ENCODE measurements around the gene NECTIN1.

The NECTIN1 gene

DNA sequence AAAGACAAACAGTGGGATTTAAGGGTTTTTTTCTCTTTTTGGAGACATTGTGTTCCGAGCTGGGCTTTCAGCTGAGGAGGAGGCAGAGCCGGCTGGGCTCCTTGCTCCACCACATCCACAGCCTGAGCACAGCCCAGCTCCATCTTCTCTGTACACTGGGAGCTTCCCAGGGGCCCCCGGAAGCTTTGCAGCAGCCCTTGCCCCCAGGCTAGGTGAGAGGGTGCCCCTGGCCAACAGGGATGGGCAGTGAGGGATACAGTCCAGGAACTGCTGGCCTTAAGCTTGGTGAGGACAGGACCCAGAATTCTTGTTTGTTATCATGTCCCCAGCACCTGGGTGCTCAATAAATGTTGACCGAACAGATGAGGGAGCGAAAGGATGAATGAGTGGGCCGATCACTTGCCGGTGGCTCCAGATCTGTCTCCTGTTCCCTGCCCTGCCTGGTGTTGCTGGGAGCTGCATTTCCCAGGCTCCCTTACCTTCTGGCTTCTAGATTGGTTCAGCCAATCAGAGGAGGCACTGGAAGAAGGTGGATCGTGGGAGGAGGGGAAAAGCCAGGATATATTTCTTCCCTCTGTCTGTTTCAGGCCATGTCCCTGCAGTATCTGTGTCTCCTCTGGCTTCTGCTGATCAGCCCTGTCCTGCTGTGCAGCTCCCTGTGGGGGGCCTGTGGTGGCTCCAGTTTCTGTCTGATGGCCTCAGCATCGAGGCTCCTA, 26.5 kb upstream of the NECTIN1 start:
- DNase-seq: no peak

DNA sequence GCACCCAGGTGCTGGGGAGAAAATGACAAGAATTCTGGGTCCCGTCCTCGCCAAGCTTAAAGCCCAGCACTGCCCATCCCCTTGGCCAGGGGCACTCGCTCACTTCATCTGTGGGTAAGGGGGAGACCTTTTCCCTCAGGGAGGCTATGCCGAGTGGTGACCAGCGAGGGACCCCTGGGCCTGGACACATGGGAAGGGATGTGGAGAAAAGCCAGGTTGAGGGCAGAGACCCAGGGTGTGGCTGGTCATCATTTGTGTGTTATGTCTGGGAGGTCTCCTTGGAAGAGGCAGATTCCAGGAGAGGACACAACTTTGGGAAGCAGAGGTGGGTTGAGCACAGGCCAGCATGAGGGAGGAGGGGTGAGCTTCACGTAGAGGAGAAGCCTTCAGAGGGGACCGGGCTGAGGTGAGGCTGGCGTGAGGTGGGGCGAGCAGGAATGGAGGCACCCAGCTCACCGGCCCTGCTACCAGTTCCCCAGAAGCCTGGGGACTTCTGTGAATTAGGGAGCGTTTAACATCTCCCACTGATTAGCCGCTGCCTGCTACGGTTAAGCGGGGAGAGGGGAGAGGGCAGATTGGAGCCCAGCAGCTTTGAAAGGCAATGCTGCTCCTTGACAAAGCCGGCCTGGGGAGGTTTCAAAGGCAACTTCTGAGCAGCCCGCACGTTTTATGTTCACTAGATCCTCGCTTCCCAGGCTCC, 25.8 kb upstream of the NECTIN1 start:
- no peak for DNase-seq

DNA sequence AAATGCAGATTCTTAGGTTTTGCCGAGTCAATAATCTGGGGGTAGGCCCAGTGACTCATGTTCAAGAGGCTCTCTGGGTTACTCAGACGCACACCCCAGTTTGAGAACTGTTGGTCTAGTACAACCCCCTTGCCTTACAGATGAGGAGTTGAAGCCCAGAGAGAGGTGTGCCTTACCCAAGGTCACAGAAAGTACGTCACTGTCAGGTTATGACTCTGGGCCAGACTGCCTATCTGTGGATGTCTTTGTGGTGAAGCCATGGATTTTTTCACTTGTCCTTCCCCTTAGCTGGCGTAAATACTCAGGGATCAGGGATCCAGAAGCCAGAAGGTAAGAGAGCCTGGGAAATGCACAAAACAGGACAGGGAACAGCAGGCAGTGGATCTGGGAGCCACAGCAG, 25.2 kb upstream of the NECTIN1 start:
- no peak for DNase-seq

DNA sequence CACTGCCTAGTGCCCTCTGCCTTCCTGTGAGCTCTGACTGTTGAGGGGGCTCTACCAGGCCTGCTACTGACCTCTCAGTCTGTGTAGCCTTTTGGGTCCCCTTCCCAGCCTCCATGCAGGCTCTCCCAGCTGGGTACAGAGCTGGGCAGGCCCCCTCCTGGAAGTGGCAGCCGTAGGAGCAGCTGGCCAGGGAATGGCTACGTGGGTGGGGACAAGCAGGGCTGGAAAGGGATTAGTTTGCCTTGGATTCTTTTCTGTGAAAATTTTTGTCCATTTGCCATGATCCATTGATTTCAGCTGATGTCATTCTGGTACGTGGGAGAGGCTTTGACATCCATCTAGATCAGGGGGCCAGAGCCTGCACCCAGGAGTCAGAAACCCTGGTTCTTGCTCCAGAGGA, 23.9 kb upstream of the NECTIN1 start:
- DNase-seq: no peak

DNA sequence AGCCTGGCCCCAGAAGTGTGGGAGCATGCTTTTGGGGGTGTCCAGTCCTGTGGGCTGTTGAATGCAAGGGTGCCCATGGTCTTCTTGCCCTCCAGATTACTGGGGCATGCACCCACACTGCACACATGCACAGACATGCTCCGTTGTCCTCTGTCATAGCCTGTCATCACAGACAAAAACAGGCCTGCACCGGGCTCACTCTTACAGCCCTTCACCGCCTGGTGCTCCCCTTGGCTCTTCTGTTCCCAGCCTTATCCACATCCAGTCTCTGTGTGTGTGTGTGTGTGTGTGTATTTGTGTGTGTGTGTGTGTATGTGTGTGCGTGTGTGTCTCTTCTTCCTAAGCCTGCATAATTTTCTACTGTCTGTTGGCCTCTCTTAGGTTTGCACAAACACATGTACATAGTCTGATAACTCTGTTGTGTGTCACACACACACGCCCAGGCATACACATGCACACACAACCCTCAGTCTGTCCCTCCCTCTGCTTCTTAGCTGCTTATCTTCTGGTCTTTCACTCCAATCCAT, 23.4 kb upstream of the NECTIN1 start:
- DNase-seq: no peak

DNA sequence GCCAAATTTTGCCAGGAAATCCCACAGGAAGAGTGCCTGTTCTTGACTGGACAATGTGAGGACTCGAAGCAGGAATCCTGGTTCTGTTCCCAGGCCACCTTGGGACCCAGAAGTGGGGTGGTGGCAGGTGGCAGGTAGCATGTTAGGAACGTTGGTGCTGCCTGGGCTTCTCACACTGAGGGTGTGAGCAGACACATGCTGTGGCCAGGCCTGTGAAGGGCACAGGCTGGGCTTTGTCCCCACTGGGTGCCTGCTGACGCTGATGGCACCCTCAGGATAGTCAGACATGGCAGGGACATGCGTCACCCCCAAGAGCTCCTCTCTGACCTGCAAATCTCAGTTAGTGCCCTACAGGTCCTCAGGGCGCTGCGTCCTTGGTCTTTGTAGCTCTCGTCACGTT, 21.1 kb upstream of the NECTIN1 start:
- DNase-seq: no peak

DNA sequence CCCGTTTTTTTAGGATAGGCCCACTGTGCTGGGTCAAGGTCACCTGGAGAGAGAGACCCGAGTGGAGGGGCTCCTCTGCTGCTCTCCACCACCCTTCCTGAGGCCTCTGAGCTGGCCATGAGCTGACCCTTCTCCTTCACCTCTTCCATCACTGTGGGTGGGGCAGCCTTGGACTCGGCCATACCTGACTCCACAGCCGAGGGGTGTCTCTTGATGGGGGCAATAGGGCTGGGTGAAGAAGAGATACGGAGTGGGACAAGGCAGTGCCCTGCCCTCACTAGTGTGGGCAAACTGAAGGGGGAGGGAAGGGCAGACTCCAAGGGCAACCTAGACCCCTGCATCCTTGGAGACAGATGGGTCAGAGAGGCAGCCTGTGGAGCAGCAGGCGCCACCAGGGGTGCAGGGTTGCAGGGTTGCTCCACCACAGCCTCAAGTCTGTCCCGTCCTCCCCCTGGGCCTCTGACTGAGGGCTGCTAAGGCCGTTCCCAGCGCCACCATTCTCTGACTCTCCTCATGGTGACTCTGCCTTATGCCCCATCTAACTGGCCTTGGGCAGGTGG, 20.1 kb upstream of the NECTIN1 start:
- no peak for DNase-seq

DNA sequence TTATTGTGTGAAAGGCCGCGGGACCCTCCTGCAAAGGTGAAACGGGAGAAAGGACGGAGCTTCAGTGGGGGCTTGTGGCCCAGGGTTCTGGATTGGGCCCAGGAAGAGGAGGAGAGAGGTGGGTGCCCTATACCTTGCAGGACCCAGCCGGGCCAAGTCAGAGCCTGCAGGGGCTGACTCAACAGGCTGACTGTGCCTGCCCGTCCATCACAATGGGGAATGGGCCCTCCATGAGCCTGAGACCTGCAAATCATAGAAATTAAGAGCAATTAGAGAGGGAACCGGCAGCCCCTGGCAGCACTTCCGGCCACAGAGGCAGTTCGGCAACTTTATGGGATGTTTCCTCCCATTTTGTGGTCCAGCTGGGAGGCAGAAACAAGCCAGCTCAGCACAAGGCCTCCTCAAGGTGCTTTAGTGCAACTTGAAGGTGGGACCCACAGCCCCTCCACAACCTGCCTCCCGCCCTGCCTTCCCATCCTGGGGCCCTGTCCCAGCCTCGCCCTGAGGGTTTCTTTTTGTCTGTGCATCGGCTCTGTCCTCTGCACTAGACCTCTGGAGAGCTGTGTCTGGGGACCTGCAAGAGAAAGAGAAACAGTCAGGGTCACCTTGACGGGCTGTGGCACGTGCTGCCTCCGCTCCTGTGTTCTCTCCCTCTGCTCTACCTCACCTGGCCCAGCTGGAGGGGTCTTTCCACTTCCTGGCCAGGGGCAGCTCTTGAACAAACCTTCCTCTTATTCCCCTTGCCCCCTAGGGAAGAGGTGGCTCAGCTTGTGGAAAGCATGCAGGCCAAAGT, 19.1 kb upstream of the NECTIN1 start:
- DNase-seq: no peak

DNA sequence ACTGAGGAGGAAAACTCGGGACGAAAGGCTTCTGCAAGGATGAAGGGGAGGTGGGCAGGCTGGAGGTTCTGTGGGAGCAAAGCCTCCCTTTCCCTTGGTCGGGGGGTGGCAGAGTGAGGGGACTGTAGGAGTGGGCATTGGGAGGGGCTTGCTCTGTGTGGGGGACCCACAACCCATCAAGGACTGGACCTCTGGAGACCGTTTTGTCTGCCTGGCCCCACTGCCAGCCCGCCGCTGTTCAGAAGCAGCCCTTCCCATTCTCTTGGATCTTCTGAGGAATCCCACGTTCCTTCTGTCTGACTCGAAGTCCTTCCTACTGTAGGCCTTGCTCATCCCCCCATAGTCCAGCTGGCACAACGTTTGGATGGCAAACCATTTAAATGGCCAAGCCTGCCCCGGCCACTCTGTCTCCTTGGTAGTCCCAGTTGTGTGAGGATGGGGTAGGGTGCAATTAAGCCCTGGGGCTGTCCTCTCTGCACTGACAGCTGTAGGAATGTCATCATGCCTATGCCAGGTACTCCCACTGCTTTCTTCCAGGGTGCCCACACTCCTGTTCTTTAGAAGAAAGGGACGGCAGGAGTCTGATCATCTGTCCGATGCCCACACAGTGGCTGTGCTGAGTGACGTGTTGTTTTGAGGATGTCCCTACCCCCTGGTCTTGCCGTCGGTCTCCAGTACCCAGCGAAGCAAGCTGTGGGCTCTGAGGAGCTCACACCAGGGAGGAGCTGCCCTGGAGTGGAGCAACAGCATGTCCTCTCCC, 17.0 kb upstream of the NECTIN1 start:
- no peak for DNase-seq

DNA sequence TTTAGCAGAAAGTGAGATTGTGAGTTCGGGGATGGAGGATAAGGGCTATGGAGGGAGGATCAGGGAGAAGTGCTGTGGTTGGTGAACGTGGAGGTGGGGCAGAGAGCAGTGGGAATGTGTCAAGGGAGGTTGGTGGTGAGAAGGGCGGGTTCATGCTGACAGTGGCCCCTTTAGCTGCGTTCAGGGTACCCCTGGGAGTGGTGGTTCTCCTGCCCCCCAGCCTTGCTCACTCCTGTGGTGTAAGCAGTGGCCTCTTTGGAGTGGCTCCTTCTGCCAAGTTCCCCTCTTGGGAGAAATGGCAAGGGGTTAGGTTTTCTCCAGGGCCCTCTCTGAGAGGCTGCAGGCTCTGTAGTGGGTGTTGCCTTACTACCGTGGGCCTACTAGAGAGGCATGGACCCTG, 16.1 kb upstream of the NECTIN1 start:
- DNase-seq: no peak

DNA sequence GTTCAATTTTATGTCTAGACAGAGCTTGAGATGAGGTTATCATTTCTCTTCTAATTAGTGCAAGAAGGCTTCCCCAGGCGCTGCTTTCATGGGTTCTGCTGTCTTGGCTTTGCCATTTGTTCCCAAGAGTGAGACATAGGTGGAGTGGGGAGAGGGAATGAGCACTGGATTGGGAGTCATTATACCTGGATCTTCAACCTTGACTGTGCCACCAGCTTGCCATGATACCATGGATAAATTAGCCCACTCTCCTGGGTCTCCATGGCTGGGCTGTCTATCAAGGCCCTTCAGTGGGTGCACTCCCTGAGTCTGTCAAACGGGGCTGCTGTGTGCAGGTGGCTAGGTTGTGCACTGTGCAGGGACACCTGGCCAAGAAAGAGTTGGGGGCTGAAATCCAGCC, 15.6 kb upstream of the NECTIN1 start:
- no peak for DNase-seq

DNA sequence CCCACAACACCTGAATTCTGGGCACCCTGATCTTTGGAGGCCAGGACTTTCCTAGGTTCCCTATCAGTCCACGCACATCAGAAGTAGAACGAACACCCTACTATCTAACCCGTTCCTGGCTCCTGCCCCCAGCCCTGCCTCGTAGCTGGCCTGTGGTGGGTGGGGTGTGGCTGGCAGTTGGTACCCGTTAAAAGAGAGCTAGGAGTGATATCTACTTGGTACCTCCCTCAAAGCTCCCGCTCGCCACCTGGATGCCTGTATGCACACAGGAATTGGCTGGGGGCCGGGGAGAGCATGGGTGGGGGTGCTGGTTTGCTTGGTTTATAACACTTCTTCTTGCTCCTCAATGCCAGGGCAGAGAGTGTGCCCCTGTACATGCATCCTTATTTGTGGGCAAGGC, 14.0 kb upstream of the NECTIN1 start:
- DNase-seq: no peak

DNA sequence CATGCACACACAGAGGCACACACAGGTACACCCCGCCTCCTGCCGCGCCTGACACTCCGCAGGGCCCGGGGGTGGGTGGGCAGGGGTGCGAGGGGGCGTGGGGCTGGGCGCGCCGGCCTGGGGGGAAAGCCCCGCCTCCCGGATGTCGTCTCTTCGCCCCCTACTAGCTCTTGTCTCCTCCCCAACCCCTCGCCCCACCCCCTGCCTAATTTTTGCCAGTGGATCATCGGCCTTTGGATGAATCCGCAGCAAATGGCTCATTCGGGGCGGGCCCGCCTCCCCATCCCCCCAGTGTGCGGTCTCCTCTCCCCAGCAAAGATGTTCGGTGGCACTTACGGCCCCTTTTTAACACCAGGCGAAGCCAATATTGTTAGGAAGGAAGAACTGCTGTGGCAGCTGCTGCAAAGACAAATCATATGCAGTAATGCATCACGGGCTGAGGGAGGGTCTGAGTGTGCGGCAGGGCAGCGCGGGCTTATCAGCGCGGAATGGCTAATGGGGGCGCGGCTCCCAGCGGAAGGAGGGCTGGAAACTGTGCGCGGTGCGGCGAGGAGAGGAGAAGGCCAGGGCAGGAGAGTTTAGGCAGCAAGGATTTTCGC, 13.4 kb upstream of the NECTIN1 start:
- no peak for DNase-seq

DNA sequence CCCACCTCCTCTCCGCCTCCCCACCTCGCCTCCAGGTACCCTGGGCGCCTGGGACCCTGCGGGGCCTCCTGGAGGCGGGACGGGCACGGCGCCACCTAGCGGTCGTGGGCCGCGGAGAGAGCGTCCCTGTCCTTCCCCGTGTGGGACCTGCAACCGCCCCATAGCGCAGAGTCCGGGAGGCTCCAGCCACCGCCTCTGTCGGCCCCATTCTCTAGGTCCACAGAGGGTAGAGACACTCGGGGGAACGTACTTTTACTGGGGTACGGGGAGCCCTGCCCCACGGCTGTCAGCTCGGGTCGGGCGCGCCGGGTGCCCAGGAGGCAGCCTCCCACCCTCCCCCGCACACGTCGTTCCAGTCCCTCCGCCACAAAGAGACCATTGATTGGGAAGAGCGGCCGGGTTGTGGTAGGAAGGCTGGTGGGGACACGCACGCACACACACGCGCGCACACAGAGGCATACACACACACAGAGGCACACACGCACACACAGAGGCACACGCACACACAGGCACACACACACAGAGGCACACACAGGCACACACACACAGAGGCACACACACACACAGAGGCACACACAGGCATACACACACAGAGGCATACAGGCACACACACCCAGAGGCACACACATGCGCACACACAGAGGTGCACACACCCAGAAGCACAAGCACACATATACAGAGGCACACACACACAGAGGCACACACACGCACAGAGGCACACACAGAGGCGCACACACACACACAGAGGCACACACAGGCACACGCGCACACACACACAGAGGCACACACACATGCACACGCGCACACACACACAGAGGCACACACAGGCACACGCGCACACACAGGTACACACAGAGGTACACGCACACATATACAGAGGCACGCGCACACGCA, 12.6 kb upstream of the NECTIN1 start:
- DNase-seq: no peak

DNA sequence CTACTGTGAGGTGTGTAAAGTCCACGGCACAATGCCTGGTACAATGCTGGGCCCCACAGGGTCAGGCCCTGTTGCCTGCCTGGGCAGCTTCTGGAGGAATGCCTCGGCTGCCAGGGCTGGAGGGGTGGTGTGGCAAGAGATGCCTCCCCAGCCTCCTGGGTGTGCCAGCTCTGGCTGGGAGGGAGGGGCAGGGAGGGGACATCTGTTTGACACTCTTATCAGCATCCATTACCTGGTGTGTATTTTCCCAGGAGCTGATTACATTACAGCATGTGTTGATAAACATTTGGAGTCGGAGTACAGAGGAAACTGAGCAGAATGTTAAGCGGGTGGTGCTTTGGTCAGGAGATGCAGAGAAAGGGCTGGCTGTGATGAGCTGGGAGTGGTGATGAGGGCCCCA, 11.0 kb upstream of the NECTIN1 start:
- no peak for DNase-seq

DNA sequence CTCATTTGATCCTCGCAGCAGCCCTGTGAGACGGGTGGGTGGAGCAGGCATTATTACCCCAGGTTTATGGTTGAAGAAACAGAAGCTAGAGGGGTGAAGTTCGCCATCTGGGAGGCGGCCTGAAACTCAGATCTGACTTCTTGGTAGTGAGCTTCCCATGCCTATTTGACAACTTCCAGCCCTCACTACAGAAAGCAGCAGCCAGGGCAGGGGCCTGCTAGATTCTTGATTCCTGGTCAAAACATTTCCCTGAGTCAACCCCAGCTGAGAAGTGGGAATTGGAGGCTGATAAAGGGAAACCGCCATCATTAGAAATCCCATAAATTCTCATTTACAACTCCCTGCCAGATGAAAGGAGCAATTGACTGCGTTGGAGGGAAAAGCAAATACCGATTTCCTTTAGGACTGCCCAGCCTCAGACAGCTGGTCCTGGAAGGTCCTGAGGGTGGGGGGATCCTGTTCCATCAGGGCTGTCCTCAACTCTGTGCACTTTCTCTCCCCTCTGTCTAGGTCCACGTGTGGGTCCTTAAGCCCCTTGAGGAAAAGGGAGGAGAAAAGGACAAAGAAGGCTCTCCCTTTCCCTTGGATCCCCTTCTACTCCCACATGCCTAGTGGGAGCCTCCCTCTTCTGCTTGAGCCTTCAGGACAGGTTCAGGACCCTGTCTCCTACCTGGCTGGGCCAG, 10.2 kb upstream of the NECTIN1 start:
- no peak for DNase-seq

DNA sequence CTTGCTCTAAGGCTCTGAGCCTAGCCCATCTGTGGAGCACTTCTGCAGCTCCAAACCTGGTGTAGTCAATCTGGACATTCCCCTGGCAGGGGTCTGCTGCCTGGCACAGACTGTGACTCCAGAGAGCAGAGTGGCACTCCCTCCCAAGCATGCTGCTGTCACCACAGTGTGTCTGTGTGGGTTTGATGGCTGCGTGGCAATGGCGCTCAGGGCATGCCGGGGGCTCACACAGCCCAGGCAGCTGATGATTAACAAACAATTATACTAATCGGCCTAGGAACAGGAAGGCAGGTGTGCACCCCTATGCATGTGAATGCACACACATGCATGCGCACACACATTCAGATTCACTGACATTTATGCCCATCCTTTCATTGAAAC, 9.0 kb upstream of the NECTIN1 start:
- no peak for DNase-seq

DNA sequence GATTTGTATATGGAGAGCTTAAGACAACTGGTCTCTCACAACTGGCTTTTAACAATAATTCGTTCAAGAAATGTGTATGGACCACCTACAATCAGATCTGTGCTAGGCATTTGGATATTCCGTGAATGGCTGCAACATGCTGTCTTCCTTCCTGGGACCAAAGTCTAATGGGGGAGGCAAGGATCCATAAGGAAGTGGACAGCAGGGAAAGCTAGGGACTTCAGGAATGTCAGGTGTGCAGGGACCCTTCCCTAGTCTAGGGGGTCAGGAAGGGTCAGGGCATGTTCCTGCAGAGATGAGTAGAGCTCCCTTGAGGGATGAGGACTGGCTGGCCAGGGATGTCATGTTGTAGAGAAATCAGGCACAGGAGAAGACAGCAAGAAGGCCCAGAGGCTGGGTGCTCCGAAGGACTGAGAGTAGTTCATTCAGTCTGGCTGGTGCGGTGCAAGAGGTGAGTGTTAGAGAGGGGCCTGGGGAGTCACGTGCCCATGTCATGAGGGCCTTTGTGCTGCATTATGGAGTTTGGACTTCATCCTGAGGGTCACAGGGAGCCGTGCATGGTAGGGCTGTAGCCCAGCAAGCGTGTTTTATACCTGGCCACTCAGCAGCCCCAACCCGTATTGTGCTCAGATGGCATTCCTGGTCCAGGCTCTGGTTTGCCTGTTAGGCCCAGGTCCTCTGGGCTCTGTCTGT, 8.5 kb upstream of the NECTIN1 start:
- no peak for DNase-seq

DNA sequence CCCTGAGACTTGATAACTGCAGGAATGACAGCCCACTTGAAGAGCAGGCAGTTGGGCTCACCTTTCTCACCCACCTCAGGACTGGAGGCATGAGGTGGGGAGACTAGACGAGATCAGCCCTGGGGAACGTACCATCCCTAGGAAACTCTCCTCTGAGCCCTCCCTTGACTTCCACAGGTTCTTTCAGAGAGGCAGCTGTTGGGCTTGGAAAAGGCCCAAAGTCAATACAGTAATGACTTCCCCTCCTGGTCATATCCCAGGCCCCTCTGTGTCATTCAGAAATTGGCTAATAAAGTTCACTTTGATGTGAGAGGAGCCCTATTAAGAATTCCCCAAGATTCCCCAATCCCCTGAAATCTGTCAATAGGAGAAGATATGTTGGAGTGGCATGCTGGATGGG, 5.8 kb upstream of the NECTIN1 start:
- DNase-seq: no peak

DNA sequence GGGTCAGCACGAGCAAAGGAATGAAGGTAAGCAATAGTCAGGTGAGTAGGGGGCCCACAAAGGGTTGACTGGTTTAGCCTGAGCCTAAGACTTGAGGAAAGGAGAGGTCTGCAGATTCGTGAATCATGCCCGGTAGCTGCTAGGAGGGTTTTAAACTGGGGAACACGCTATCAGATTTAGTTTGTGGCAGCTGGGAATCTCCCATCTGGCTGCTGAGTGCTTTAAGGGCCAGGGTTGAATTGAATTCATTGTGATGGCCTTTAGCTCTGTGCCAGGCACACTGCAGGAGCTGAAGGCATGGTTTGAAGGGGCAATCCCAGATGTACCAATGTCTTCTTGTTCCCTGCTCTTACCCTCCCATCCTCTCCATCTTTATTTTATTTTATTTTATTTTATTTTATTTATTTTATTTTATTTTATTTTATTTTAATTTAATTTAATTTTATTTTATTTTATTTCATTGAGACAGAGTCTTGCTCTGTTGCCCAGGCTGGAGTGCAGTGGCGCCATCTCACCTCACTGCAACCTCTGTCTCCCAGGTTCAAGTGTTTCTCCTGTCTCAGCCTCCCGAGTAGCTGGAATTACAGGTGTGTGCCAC, 1.9 kb upstream of the NECTIN1 start:
- no peak for DNase-seq
